ENCODE measurements around the gene FAM237A.

DNA sequence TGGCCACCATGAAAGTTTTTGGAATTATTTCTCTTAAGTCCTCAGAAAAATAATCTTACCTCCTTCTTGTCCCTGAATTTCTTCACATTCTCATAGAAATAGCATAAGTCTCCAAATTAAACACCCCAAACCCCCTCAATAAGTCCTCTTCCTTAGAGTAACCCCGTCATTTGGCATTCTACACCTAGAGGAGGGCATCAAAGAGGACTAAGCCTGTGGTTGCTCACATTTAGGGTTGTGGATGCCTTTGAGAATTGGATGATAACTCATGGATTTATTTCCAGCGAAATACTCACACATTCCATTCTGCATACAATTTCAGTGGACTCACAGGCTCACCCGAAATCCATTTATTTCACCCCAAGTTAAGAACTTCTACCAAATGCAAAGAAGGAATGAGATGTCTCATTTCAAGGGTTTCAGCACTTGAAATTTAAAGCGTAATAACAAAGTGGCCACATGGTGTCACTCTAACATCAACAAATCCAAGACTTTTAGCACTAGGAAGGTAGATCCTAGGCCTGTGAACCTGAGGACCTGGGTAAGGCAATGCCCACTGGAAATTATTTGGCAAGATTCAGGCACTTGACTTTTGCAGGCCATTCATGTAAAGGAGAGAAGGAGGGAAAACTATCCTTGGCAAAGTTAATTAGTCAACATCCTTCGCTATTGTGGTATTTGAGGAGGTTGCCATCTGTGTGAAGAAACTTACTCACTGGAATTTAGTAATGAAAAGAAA is 51.3 kb downstream of the FAM237A start:
- TF ChIP-seq POLR2A (IDR thresholded peaks at IDR 0.05) = no peak
- TF ChIP-seq, protein P1, sequence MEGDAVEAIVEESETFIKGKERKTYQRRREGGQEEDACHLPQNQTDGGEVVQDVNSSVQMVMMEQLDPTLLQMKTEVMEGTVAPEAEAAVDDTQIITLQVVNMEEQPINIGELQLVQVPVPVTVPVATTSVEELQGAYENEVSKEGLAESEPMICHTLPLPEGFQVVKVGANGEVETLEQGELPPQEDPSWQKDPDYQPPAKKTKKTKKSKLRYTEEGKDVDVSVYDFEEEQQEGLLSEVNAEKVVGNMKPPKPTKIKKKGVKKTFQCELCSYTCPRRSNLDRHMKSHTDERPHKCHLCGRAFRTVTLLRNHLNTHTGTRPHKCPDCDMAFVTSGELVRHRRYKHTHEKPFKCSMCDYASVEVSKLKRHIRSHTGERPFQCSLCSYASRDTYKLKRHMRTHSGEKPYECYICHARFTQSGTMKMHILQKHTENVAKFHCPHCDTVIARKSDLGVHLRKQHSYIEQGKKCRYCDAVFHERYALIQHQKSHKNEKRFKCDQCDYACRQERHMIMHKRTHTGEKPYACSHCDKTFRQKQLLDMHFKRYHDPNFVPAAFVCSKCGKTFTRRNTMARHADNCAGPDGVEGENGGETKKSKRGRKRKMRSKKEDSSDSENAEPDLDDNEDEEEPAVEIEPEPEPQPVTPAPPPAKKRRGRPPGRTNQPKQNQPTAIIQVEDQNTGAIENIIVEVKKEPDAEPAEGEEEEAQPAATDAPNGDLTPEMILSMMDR (IDR thresholded peaks at IDR 0.05) = peak; percentile 46 to 78 (median 59)
